Measurements from ENCODE around the gene WNT1.

The WNT1 gene

DNA sequence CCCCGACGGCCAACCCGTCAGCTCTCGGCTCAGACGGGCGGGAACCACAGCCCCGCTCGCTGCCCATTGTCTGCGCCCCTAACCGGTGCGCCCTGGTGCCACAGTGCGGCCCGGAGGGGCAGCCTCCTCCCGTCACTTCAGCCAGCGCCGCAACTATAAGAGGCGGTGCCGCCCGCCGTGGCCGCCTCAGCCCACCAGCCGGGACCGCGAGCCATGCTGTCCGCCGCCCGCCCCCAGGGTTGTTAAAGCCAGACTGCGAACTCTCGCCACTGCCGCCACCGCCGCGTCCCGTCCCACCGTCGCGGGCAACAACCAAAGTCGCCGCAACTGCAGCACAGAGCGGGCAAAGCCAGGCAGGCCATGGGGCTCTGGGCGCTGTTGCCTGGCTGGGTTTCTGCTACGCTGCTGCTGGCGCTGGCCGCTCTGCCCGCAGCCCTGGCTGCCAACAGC, at the start of gene WNT1:
Gene WNT1 (plus strand): TSS at position 32 of the 450 bp plus-strand sequence. CDS start 329 bp downstream, at position 361.
- in situ Hi-C loops (cut with MboI; ENCODE audit: low sequenced_read_pairs): no loop called here

- in situ Hi-C loops (cut with MboI; ENCODE audit: low sequenced_read_pairs): no loop called here
These were observed 48.6 kb upstream of the WNT1 start for GRCh38 chr12:48929551-48929950.

DNA sequence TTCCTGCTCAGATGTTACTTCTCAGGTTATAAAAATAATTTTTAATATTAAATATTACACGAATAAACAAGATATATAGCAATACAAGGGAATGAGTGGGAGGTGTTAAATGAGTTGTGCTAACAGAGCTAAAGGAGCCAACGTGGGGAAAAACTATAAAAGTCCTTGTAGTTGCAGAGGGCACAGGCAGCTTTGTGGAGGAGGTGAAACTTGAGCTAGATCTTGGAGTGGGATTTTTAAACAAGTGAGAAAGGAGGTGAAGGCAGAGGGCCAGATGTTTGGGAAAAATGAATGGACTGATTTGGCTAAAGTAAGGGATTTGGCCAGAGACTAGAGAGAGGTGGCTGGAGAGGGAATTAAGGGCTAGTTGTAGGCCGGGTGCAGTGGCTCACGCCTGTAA, 47.6 kb upstream of the WNT1 start:
- in situ Hi-C loops (cut with MboI; ENCODE audit: low sequenced_read_pairs): no loop called here

DNA sequence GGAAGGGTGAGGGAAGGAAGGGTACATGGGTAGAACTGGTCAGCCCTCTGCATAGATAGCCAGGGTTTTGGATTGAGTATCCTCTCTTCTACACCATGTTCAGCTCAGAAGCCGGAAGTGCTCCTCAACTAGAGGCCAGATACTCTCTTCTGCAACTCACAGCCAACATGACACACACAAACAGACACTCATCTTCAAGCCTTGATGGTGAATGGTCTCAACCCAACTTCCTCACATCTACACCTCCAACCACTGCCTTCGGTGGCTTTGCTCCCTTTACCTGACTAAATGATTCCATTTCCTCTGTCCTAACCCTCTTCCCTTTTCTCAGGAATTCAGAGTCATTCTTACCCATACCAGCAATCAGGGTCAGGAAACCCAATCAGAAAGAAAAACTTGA, 45.2 kb upstream of the WNT1 start:
- in situ Hi-C loops (cut with MboI; ENCODE audit: low sequenced_read_pairs): no loop called here

- in situ Hi-C loops (cut with MboI; ENCODE audit: low sequenced_read_pairs): no loop called here
These were observed 44.3 kb upstream of the WNT1 start for GRCh38 chr12:48933664-48934311.

DNA sequence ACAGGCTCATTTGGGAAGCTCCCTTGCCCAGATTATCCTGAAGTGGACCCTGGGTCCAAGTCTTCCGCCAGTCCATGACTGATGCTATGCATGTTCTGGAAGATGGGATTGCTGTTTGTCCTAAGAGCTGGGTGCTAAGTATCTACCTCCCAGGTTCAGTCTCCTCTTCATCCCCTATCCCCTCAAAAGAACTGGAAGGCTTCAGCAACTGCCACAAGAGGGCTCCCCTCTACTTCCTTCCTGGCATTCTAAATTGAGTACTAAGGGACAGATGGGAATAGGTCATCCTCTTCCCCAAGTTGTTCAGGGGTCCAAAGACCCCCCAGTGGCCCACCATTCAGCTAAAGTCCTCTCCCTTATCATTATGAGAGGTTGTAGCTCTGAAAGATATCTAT, 43.8 kb upstream of the WNT1 start:
- in situ Hi-C loops (cut with MboI; ENCODE audit: low sequenced_read_pairs): no loop called here

GRCh38 chr12:48936379-48936979, 41.6 kb upstream of the WNT1 start:
- in situ Hi-C loops (cut with MboI; ENCODE audit: low sequenced_read_pairs): no loop called here

GRCh38 chr12:48937170-48937569, 41.0 kb upstream of the WNT1 start:
- in situ Hi-C loops (cut with MboI; ENCODE audit: low sequenced_read_pairs): no loop called here

- in situ Hi-C loops (cut with MboI; ENCODE audit: low sequenced_read_pairs): no loop called here
These were observed 39.3 kb upstream of the WNT1 start for GRCh38 chr12:48938805-48939204.

GRCh38 chr12:48940181-48940580, 37.9 kb upstream of the WNT1 start:
- in situ Hi-C loops (cut with MboI; ENCODE audit: low sequenced_read_pairs): no loop called here

GRCh38 chr12:48943221-48943620, 34.9 kb upstream of the WNT1 start:
- in situ Hi-C loops (cut with MboI; ENCODE audit: low sequenced_read_pairs): no loop called here

DNA sequence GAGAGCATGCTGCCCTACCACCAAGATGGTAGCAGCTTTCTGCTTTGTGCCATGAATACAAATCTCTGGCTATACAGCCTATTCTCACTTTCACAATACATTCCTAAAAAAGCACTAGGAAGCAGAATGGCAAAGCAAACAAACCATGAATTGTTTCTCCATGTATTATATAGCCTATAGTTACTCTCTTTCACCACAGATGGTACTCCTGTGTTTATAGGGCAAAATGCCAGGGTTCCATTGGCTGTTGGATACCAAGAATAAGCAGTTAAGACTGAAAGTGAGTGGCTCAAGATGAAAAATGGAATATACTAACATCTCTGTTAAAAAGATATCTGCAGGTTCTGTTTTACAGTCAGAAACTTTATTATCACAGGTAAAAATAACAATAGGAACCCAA, 31.9 kb upstream of the WNT1 start:
- in situ Hi-C loops (cut with MboI; ENCODE audit: low sequenced_read_pairs): no loop called here

- in situ Hi-C loops (cut with MboI; ENCODE audit: low sequenced_read_pairs): no loop called here
These were observed 31.2 kb upstream of the WNT1 start for GRCh38 chr12:48946943-48947342.

DNA sequence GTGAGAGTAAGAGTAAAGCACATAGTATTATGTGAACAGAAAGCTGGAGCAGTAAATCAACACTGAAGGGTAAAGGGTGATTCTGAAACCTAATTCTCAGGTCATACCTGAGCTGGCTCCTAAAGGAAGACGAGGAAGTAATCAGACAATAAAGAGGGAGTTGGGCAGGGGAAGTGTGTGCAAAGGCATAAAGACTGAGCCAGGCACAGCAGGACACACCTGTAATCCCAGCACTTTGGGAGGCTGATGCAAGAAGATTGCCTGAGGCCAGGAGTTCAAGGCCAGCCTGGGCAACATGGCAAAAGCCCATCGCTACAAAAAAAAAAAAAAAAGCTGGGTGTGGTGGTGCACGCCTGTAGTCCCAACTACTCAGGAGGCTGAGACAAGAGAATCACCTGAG, 30.4 kb upstream of the WNT1 start:
- in situ Hi-C loops (cut with MboI; ENCODE audit: low sequenced_read_pairs): no loop called here

DNA sequence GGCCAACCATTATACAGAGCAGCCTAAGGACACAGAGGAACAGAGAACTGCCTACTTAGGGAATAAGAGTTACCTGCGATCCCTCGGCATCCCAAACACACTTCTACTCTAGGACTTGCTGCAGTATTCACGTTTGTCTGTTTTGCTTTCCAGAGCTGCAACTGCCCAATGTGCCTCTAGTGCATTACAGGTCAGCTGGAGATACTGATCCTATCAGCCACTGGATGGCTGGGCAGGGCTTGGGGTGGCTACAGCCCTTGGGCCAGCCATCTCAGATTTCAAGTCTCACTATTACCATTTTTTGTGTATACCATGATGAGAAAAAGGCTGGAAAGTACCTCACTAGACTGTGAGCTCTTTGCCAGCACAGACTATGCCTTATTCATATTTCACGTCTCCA, 25.4 kb upstream of the WNT1 start:
- in situ Hi-C loops (cut with MboI; ENCODE audit: low sequenced_read_pairs): no loop called here

- in situ Hi-C loops (cut with MboI; ENCODE audit: low sequenced_read_pairs): no loop called here
These were observed 24.1 kb upstream of the WNT1 start for GRCh38 chr12:48954061-48954460.

DNA sequence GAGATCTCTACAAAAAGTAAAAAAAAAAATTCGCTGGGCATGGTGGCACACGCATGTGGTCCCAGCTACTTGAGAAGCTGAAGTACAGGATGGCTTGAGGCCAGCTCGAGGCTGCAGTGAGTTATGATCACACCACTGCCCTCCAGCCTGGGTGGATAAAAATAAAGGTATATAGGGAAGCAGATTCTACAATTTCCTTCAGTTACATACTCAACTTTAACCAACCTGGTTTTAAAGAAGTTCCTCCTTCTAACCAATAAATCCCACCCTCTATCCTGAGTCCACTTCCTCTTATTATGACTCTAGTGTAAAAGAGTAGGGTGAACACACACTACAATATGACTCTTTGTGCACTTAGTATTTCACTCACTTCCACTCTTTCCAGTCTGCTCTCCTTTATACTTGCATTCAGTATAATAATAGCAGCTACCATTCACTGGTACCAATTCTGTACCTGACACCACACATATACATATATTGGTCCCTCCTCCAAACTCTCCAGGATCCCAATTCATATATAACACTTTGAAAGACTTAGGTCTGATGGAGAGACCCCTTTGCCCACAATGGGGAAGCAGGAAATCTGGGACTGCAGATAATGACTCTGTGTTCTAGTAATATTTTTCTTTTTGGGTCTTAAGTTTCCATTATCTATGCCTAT, 23.2 kb upstream of the WNT1 start:
- in situ Hi-C loops (cut with MboI; ENCODE audit: low sequenced_read_pairs): no loop called here

- in situ Hi-C loops (cut with MboI; ENCODE audit: low sequenced_read_pairs): no loop called here
These were observed 21.6 kb upstream of the WNT1 start for GRCh38 chr12:48956279-48957140.

- in situ Hi-C loops (cut with MboI; ENCODE audit: low sequenced_read_pairs): no loop called here
These were observed 20.7 kb upstream of the WNT1 start, which contains the start of gene ARF3 for GRCh38 chr12:48957141-48958048. Gene ARF3 (minus strand): TSS chr12:48957487. CDS start chr12:48941095, 16,392 bp downstream.

- in situ Hi-C loops (cut with MboI; ENCODE audit: low sequenced_read_pairs): no loop called here
These were observed 20.1 kb upstream of the WNT1 start for GRCh38 chr12:48958049-48958388.

Data from HL-60/S4 treated with phorbol 12-myristate 13-acetate at 8.2 ng/mL for 4 days and 3 days (cell line).